GM04504 (cell line): ENCODE results near the gene ABCG1.

Experiments used
- DNase-seq: peaks from one replicate; pipeline ENCODE4 v3.0.0-alpha.2; 2012; ENCODE audit warnings: low read depth

Gene ABCG1

DNA sequence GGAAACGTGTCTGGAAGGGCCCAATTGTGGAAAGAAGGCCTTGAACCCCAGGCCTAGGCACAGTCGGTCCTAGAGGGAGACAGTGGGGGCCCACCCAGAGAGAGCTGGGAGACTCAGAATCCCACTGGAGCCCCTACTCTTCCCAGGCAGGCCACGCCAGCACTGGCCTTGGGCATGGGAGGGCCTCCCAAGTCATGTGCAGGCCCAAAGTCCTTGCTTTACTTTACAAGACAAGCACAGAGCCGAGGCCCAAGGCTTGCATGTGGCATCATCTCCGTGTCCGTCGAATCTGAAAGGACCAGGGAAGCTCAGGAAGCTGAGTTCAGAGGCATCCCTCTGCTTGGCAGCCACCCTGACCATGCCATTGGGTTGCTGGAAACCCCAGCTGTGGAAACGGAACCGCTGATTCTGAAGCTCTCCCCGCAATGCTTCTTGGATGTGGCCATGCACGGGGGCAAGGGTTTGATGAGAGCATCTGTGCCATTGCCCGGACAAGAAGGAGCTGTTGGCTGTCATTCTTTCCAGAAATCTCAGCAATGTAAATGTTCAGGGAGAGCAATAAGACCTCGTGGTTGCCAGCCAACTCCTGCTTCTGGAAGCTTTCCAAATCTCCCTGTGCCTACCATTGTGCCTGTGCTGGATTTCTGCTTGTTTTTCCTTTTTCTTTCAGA, 32.8 kb downstream of the ABCG1 start:
- no peak for DNase-seq

DNA sequence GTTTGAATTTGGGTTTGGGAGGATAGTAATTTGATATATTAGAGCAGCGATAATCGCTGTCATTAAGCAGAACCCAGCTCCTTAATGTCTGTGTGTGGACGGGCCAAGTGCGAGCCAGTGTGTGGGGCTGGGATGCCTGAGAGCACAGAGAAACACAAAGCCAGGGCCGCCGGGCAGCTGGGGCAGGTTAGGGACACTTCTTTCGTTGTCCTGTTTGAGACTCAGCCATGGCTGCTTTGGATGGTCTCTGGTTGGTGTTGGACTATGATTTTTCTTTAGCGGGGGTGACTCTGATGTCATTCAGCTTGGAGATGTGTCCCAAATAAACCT, 33.4 kb downstream of the ABCG1 start:
- DNase-seq = no peak

DNA sequence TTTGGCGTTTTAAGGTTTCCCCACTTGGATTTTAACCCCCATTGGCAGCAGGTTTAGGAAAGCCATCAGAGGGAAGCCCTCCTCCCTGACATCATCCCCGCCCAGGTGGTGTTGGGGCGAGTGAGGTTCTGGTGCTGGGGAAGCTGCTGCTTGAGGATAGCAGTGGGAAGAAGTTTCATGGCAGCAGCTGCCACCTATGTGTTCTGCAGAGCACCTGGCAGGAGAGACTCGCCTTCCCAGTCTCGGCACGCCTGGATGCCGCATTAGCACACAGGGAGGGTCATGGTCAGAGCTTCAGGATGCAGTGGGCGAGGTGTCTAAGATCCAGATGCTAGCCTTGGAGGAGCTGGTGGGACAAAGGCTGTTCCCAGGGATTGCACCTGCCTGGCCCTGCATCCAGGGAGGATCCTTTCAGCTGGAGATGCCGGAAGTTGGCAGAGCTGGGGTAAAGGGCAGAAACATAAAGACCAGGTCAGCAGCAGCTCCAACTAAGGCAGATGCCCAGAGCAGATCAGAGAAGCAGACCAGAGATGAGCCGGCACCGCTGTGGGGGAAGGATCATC, 33.9 kb downstream of the ABCG1 start:
- no peak for DNase-seq

DNA sequence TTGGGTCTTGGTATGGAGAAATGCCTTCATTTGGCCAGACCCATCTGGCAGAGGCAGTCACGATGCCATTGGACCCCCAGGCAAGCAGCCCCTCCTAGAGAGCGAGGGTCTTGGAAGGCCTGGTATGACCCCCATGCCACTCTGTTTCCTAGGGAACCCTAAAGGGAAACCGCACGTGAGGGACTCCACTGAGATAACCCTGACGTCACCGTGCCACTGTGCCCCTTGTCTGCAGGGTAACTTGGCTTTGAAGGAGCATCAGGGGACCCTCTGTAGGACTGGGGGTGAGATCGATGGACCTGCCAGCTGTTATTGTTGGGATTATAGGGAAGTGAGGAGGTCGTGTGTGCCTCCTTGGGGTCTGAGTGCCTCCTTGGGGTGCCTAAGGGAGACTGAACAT, 34.5 kb downstream of the ABCG1 start:
- DNase-seq = no peak

DNA sequence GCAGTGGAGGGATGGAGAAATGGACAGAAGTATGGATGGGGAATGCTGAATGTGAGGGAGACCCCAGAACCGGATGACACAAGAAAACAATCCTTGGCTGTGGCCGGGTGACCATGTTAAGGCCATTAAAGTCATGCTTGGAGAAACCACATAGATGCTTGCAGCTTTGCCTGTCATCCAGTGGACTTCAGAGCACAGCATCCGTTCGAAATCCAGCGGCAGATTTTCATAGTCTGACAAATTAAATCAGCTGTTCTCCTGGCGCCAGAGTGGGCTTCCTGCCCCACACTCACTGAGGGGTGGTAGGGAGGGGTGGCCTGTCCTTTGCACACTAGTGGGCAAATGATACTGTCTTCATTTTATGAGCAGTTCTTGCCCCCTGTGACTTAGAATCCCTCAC, 35.1 kb downstream of the ABCG1 start:
- no peak for DNase-seq

DNA sequence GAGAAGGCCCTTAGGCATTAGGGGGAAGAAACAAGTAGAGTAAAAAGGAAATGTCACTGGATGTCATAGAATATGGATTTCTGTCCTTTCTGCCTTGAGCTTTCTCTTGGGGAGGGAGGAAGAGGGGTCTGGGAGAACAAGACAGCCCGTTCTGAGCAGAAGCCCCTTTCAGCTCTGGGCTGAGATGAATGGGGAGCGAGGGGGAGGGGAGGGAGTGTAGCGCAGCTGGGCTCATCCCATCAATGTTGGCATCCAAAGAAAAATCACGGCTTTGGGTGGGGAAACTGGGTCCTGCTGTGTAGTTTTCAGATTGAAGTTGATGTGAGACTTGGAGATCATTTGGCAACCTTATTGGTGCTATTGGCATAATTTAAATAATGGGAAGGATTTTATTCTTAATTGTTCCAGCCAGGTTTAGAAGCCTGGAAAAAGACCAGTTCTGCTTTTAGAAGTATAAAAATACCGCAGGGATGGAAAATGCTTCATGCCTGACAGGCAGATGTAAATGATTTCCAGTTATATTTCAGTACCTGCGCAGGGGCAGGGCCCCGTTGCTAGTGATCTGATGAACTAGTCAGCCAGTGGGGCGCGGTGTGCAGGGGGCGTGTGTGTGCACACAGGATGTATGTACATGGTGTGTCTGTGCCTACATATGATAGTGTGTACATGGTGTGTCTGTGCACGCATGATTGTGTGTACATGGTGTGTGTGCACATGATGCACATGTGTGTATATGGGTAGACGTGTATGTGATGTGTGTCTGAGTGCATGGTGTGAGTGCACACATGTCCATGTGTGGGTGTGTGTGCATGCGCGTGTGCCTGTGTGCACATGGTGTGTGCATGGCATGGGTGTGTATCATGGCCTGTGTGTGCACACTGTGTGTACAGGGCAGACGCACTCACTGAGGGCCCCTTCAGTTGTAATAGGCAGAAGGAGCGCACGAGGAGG, 36.0 kb downstream of the ABCG1 start:
- no peak for DNase-seq

DNA sequence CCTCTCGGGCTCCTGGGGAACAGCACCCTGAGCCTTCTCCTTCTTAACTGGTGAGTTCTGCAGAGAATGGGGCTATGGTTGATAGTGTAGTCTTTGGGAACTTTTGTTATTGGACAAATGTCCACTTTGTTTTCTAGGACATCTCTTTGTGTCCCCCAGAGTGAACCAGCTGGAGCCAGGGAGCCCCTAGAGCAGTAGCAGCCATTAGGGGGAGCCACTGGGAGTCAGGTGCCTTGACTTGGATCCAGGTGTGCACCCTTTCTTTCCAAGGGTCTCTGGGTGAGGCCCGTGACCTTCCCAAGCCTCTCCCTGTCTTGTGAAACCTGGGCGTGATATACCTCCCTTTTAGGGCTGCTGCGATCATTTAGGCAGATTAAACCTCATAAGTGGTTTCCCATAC, 36.9 kb downstream of the ABCG1 start:
- no peak for DNase-seq

DNA sequence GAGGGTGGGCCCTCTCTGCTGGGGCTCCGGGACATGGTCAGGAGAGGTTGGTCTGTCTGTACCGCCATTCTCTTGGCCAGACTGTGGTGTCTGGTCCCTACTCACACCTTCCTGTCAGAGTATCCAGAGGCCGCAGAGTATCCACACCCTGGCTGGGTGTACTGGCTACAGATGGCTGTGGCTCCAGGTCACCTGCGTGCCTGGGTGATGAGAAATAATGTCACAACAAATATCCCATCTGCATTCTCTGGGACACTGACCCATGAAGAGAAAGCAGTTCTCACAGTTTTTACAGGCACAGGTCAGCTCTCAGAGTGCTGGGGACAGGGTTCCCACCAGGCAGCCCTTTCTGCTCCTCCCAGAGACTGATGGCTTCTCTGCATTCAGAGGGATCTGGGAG, 37.4 kb downstream of the ABCG1 start:
- DNase-seq = no peak

DNA sequence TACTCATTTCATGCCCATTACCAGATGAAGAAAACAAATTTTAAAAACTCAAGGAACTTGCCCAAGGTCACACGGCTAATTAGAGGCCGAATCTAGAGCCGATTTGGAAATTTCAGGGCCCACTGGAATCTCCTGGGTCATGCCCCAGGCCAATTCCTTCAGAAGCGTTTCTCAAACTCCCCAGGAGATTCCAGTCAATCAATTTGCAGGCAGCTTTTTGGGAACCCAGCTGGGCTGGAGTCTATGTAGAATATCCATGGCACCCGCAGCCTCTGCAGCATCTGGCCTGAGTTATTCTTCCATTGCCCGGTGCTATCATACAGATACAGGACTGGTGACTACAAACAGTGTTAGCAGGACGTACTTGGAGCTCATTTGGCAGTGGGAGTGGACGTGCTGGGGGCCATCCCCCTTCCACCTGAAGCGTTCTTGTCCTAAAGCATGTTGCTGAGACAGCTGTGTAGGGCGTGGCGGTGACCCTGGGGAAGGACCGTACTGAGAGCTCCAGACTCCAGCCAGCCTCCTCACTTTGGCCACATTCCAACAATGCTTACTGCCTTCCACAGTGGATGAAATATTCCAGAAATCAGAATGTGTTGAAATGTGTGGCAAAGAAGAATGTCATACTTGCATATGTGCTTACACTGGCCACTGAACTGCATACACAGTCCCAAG, 38.3 kb downstream of the ABCG1 start:
- DNase-seq = no peak

DNA sequence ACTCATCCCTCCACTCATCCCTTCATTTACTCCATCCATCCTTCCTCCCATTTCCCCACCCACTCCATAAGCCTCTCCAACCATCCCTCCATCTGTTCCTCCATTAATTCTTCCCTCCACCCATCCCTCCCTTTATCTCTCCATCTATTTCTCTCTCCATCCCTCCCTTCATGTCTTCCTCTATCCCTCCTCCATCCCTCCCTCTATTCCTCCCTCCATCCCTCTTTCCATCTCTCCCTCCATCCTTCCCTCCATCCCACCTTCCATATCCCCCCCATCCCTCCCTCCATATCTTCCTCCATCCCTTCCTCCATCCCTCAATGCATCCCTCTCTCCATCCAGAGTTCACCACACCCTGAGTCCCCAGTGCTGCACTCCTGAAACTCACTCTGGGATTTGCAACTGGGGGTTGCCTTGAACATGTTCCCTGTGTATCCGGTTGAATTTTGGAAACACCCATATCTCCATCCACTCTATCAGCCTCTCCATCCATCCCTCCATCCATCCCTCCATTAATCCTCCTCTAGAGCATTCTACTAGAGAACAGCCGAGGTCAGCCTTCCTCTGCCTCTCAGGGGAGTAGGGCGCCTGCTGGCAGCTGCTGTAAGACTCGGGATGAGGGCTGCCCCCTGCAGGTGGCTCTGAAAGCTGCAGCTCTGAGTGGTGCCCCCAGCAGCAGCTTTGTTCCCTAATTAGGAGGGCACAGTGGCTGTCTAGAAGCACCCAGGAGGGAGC, 39.4 kb downstream of the ABCG1 start:
- DNase-seq = peak; percentile 14

DNA sequence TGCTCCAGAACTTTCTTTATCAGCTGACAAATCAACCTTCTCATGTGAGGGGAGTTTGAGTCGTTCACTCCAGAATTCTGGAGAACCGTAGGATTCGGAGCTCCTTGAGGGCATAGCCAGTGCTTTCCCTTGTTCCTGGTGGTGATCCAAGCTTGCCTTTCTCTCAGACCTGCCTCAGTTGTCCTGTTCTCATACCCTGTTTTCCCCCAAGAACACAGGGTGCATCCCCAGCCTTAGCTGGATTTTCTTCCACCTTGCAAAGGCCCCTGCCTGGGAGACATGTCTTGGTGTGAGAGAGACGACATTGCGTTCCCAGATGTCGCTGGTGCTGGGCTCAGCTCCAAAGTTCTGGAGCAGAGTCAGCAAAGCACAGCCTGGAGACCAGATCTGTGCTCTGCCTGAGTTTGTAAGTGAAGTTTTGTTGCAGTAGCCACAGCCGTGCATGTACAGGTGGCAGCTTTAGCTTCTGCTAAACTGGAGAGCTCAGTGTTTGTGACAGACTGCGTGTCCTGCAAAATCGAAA, 40.0 kb downstream of the ABCG1 start:
- no peak for DNase-seq

DNA sequence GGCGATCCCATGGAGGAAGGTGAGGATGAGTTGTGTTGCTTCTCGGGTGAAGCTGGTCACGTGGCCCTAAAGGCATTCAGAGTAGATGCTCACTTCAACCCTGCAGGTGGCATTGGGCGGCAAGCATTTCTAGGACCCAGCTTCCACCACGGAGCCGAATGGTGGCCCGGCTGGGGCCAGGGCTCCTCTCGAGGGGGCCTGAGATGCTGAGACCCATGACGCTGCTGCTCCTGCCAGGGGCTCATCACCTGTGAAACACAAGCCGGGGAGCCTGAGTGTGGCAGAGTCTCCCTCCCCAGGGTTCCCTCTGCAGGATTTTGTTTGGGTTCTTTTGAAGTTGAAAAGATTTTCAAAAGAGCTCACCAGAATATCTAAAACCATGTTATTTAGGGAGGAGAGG, 41.2 kb downstream of the ABCG1 start:
- no peak for DNase-seq

DNA sequence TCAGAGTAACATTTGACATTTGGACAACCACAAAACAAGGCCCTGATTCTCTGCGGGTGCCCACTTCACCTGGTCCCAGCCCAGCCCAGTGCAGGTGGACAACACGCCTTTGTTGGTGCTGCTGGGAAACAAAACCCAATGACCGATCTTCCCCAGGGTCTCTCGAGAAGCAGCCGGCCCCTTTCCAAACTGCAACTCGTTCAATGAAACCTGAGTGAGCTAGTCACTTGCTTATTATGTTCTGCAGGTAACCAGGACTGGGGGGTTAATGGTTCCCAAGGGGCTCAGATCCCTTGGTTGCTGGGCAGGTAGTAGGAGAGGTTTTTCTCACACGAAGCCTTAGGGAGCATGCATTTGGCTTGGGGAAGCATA, 42.9 kb downstream of the ABCG1 start:
- no peak for DNase-seq

DNA sequence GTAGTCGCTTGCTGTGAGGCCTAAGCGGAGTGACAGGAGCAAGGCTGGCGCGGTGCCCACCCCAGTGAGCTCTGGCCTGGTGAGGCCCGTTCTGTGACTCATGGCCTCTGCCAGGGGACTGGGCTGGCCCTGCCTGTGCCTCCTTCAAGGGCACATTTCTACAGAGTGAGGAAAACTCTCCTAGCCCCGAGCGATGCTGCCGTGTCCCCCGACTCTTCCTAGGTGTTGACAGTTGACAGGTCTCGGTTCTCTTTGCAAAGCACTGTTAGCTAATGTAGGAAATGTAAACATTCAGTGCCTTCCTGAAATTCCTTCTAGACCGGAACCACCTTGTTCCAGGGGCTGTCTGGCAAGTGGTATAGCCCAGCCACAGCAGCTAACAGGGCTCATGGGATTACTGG, 43.9 kb downstream of the ABCG1 start:
- DNase-seq = no peak

DNA sequence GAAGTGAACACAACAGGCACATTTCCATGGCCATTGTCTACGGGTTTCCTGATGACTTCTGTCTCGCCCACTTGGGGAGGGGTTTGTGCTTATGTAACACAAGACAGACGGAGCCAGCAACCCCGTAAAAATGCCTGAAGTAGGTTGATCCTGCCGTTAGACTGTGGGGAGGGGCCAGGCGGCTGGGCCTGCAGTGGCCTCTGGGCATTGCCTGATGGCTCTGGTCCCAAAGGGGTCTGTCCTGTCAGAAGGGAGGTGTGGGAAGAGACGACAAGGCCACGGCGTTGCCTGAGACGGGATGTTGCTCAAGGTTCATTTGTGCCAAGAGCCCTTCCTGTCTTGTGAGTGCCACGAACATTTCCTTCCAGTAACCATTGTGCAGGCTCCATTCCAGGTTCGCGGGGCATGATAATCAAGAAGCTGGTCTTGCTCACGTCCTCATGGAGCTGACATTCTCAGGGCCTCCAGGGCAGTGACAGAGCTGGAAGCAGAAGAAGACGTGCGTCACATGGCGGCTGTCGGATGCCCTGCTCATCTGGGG, 44.7 kb downstream of the ABCG1 start:
- no peak for DNase-seq

DNA sequence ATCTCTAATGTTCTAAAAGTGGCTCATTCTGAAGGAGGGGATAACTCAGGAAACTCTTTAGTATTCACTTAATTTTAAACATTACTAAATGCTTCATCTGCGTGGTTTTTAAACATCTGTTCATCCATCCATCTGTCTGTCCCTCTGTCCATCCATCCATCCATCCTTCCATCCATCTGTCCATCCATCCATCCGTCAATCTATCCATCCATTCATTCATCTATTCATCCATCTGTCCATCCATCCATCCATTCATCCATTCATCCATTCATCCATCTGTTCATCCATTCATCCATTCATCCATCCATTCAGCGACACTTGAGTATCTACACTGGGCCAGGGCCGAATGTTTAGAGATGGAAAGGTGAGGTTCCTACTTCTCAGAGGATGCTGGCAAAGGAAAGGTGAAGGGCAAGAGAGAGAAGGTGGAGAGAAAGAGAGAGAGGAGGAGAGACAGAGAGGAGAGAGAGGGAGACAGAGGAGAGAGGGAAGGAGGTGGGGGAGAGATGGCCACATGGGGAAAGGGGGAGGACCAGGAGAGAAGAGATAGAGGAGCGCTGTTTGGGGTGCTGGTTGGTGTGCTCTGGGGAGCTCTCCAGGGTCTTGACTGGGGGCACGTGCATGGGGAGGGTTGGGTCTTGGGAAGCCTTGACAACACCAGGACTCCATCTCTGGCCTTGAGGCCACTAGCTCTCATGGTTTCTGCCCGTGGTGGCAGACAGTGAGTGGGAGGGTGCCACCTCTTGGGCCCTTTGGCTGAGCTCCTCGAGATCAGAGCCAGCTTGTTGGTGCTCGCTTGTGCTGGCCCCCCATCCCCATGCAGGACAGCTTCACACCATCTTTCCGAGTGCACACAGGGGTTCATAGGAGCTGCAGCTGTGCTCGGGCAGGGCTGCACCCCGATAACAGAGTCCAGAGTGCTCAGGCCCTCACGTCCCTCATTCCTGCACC, 45.6 kb downstream of the ABCG1 start:
- DNase-seq = no peak

DNA sequence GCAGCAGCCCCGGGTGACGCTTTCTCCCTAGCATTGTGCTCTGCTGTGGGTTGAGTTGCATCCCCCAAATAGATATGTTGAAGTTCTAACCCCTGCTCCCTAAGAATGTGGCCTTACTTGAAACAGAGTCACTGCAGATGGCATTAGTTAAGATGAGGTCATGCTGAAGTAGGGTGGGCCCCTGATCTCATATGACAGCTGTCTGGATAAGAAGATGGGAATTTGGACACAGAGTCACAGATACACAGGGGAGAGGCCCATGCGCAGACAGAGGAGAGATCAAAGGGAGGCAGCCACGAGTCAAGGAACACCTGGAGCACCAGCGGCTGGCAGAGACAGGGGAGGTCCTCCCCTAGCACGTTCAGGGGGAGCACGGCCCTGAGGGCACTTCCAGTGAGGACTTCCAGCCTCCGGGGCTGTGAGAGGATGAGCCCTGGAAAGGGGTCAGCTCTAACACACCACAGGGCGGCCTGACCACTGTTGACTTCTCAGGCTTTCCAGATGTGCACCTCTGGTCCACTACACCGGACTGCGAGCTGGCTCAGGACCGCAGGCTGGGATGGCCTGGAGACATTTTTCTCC, 46.4 kb downstream of the ABCG1 start:
- no peak for DNase-seq

DNA sequence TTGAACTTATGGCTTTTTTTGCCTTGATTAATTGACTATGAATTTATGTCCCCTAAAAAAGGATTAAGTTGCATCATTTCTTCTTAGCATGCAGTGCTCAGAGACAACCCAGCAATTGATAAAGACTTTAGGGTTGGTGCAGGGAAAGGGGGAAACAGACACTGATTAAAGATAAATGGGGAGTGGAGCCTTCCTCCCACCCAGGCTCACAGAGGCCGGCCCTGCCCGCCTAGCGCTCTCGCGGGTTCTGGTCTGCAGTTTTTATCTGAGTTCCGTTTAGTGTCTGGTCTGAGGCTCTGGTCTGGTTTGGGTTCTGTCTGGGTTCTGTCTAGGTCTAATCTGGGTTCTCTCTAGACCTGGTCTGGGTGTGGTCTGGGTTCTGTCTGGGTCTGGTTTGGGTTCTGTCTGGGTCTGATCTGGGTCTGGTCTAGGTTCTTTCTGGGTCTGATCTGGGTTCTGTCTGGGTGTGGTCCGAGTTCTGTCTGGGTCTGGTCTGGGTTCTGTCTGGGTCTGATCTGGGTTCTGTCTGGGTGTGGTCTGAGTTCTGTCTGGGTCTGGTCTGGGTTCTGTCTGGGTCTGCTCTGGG, 48.1 kb downstream of the ABCG1 start:
- DNase-seq = no peak

DNA sequence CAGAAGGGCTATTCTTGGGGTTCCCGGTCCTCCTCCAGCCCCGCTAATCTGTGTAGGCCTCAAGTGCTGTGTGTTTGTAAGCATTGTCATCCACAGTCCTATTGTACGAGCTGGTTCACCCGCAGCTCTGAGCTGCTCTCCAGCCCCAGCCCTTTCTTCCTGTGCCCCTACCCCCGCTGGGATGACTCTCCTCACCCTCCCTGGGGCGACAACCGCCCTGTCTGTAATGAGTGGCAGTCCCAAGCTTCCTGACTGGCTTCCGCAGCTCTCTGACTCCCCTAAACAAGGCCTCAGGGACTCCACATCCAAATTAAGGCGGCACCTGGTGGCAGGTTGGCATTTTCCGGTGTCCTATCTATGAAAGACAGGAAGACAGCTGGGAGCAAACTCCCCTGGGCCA, 50.4 kb downstream of the ABCG1 start:
- DNase-seq = no peak

DNA sequence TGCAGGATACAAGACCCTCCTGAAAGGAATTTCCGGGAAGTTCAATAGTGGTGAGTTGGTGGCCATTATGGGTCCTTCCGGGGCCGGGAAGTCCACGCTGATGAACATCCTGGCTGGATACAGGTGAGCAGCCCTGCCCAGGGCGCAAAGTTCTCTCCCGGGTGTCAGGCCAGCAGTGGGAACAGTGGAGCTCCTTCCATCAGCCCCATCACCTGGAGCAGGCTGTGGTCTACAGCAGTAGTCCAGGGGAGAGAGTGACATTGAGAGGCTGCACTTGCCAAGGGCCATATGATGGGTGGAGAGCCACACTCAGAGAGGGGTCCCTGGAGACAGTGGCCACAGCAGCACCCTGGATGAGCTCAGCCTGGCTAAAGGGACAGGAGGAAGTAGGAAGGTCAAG, 52.1 kb downstream of the ABCG1 start:
- DNase-seq = no peak
